Smooth muscle cell (in vitro differentiated cells): ENCODE data around the gene RGS3. TPM values are rescaled to one million over a fixed set of nuclear protein-coding genes. Genes with fewer than 3 reads are reported as not detected.

Source experiments
- DNase-seq: peaks from one replicate; lab custom pipeline; 2025; ENCODE audit not compliant: unreplicated experiment; lab: John Stamatoyannopoulos, UW
- H2AFZ ChIP-seq: fragments of 200-600 bp; sonication (generic); 2 replicates; pipeline ENCODE4 v1.6.0; 2016; ENCODE audit warnings: antibody characterized with exemption, low read depth, mild to moderate bottlenecking
- H3F3A ChIP-seq: fragments of 200-600 bp; sonication (generic); 2 replicates; pipeline ENCODE4 v1.6.0; 2017; ENCODE audit warnings: antibody characterized with exemption, low read depth
- H3K27ac ChIP-seq: fragments of 200-600 bp; sonication (generic); 2 replicates; pipeline ENCODE4 v1.5.1; 2016; ENCODE audit warnings: low read depth, mild to moderate bottlenecking
- H3K27me3 ChIP-seq: fragments of 200-600 bp; sonication (generic); 2 replicates; pipeline ENCODE4 v1.6.1; 2016; ENCODE audit warnings: low read depth, mild to moderate bottlenecking
- H3K36me3 ChIP-seq: fragments of 200-600 bp; sonication (generic); 2 replicates; pipeline ENCODE4 v1.5.1; 2016; ENCODE audit warnings: low read depth
- H3K4me1 ChIP-seq: fragments of 200-600 bp; sonication (generic); 2 replicates; pipeline ENCODE4 v1.5.1; 2016; ENCODE audit warnings: low read depth
- H3K4me2 ChIP-seq: fragments of 200-600 bp; sonication (generic); 2 replicates; pipeline ENCODE4 v1.6.0; 2016; ENCODE audit warnings: mild to moderate bottlenecking
- H3K4me3 ChIP-seq: fragments of 200-600 bp; sonication (generic); 2 replicates; pipeline ENCODE4 v1.5.1; 2016; ENCODE audit warnings: mild to moderate bottlenecking
- H3K79me2 ChIP-seq: fragments of 200-600 bp; sonication (generic); 2 replicates; pipeline ENCODE4 v1.6.0; 2016; ENCODE audit warnings: low read depth, mild to moderate bottlenecking
- H3K9ac ChIP-seq: fragments of 200-600 bp; sonication (generic); 2 replicates; pipeline ENCODE4 v1.6.0; 2016; ENCODE audit warnings: low read depth
- H3K9me3 ChIP-seq: fragments of 200-600 bp; sonication (generic); replicated peaks from 2 replicates; pipeline ENCODE4 v1.5.1; 2016; ENCODE audit warnings: low read depth
- H4K20me1 ChIP-seq: fragments of 200-600 bp; sonication (generic); 2 replicates; pipeline ENCODE4 v1.6.0; 2016; ENCODE audit warnings: low read depth
- WGBS: methylation state at CpG from one replicate; pipeline ENCODE4 v1.1.7; 2016; ENCODE audit warnings: low lambda C conversion rate; 5-methylcytosine and 5-hydroxymethylcytosine counted together
- polyA plus RNA-seq: library from polyadenylated mRNA; unstranded; fragments of >200 nt; fragmentation: Nextera tagmentation; extraction: Ambion mirVana; gene quantifications from 2 replicates; pipeline ENCODE4 v1.2.1, GENCODE V29; 2016
- total RNA-seq: library from RNA; depleted of rRNA; stranded (reverse); fragments of >200 nt; gene quantifications from 2 replicates; pipeline ENCODE4 v1.2.3, GENCODE V29; 2014
- TF ChIP-seq, protein P1 (sequence below): fragments of 200-600 bp; sonication (generic); IDR thresholded peaks from 2 replicates; pipeline ENCODE4 v1.5.1; 2017; ENCODE audit warnings: borderline replicate concordance, mild to moderate bottlenecking, antibody characterized with exemption; ENCODE audit not compliant: insufficient read depth, poor library complexity, severe bottlenecking

The RGS3 gene
- total and polyA plus RNA-seq, 2 experiments from 2014 or later, result 43.8 to 108 TPM

- no peak overlapping the region for H3K9ac ChIP-seq
- no peaks in the 10 kb centered on the region for H3K36me3 ChIP-seq
- H3K27ac ChIP-seq, result no peak overlapping the region
- no peaks in the 10 kb centered on the region for H3K79me2 ChIP-seq
- WGBS, result 94% methylated on average over 8 of the region's 8 CpGs
- H2AFZ ChIP-seq, result no peak overlapping the region
- no peak for DNase-seq
- no peaks in the 10 kb centered on the region for H3K9me3 ChIP-seq
- H3K4me2 ChIP-seq, result no peak overlapping the region
- H4K20me1 ChIP-seq, result no peaks in the 10 kb centered on the region
- TF ChIP-seq, protein P1, sequence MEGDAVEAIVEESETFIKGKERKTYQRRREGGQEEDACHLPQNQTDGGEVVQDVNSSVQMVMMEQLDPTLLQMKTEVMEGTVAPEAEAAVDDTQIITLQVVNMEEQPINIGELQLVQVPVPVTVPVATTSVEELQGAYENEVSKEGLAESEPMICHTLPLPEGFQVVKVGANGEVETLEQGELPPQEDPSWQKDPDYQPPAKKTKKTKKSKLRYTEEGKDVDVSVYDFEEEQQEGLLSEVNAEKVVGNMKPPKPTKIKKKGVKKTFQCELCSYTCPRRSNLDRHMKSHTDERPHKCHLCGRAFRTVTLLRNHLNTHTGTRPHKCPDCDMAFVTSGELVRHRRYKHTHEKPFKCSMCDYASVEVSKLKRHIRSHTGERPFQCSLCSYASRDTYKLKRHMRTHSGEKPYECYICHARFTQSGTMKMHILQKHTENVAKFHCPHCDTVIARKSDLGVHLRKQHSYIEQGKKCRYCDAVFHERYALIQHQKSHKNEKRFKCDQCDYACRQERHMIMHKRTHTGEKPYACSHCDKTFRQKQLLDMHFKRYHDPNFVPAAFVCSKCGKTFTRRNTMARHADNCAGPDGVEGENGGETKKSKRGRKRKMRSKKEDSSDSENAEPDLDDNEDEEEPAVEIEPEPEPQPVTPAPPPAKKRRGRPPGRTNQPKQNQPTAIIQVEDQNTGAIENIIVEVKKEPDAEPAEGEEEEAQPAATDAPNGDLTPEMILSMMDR, result no peak
- no peaks in the 10 kb centered on the region for H3K27me3 ChIP-seq
- H3F3A ChIP-seq, result peaks cover 6% of the 10 kb centered on the region
- peaks cover 6% of the 10 kb centered on the region for H3K4me1 ChIP-seq
- no peak overlapping the region for H3K4me3 ChIP-seq
These were observed 62.3 kb downstream of the RGS3 start for GRCh38 chr9:113525831-113526230.

DNA sequence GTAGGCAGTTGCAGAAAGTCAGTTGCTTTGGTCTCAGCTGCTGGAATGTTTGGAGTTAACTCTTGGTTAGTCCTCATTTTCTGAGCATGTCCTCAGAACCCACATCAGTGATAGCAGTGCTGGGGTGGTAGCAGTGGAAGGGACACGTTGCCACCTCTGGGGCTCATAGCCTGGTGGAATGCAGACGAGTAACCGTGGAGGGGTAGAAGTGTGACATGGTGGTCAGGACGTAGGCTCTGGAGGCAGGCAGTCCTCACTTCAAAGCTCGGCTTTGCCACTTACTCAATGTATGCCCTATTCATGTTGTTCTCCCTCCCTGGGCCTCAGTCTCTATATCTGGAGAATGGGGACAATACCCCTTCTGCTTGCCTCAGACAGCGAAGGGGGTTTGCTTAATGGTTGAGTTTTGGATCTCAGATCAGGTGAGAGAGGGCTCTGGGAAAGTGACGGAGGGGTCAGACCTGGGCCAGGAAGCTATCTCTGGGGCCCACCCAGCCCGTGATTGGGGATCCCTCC lies 62.8 kb downstream of the RGS3 start:
- TF ChIP-seq, protein P1, result no peak
- Histone ChIP-seq H3K4me3 (no peak overlapping the region), H3K9ac (no peak overlapping the region), H3F3A (peaks cover 6% of the 10 kb centered on the region), H3K9me3 (no peaks in the 10 kb centered on the region), H3K4me2 (no peak overlapping the region), H2AFZ (no peak overlapping the region), H3K79me2 (no peaks in the 10 kb centered on the region), H4K20me1 (no peaks in the 10 kb centered on the region), H3K27ac (no peak overlapping the region), H3K4me1 (peaks cover 6% of the 10 kb centered on the region), H3K27me3 (no peaks in the 10 kb centered on the region), H3K36me3 (no peaks in the 10 kb centered on the region)
- 94% methylated on average over 8 of the region's 8 CpGs for WGBS
- DNase-seq, result no peak

DNA sequence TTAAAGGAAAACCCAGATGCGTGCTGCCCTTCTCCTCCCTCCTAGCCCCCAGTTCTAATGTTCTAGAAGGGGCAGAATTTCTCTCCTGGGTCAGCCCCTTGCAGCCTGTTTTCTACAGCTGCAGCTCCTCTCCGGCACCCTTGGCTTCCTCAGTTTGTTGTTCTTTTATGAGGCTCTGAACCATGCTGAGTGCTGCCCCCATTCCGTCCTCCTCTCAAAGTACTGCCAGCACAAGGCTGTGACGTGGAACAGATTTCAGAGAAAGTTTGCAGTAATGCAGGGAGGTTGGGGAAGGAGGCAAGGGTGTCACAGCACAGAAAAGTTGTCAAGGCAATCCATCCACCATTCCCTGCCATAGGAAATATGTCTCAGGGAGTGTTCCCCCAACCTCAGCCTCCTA lies 63.3 kb downstream of the RGS3 start:
- Histone ChIP-seq H3K27me3 (no peaks in the 10 kb centered on the region), H3K79me2 (no peaks in the 10 kb centered on the region), H2AFZ (no peak overlapping the region), H3K9ac (no peak overlapping the region), H3K4me1 (peaks cover 6% of the 10 kb centered on the region), H3F3A (peaks cover 6% of the 10 kb centered on the region), H3K4me2 (no peak overlapping the region), H3K27ac (no peak overlapping the region), H3K9me3 (no peaks in the 10 kb centered on the region), H3K36me3 (no peaks in the 10 kb centered on the region), H3K4me3 (no peak overlapping the region), H4K20me1 (no peaks in the 10 kb centered on the region)
- TF ChIP-seq, protein P1, result no peak
- WGBS, result 45% methylated on average over 4 of the region's 4 CpGs
- DNase-seq, result no peak

GRCh38 chr9:113528088-113528487 lies 64.6 kb downstream of the RGS3 start:
- Histone ChIP-seq H3K9ac (no peak overlapping the region), H3K79me2 (no peaks in the 10 kb centered on the region), H3K27me3 (no peaks in the 10 kb centered on the region), H3K36me3 (no peaks in the 10 kb centered on the region), H3F3A (peaks cover 5% of the 10 kb centered on the region), H2AFZ (no peak overlapping the region), H3K4me3 (no peak overlapping the region), H3K9me3 (no peaks in the 10 kb centered on the region), H4K20me1 (no peaks in the 10 kb centered on the region), H3K27ac (no peak overlapping the region), H3K4me1 (peaks cover 6% of the 10 kb centered on the region), H3K4me2 (no peak overlapping the region)
- no peak for DNase-seq
- 98% methylated on average over 6 of the region's 6 CpGs for WGBS
- TF ChIP-seq, protein P1, result no peak
